GM12873 (cell line): Measurements from ENCODE around the gene ATP2A2.

Experiments used
- CTCF ChIP-seq: IDR thresholded peaks from 2 replicates; pipeline ENCODE4 v1.5.1; 2012; ENCODE audit warnings: low read depth, mild to moderate bottlenecking, moderate library complexity, low read length, control low read depth; ENCODE audit not compliant: insufficient read depth; ENCODE audit errors: missing control alignments

ATP2A2 gene

GRCh38 chr12:110347767-110348166 is 66.7 kb downstream of the ATP2A2 start:
- no peak for TF ChIP-seq CTCF

- no peak for TF ChIP-seq CTCF
Observed at GRCh38 chr12:110348431-110349059, 67.5 kb downstream of the ATP2A2 start.

GRCh38 chr12:110349096-110349495 is 68.0 kb downstream of the ATP2A2 start:
- TF ChIP-seq CTCF = no peak

GRCh38 chr12:110349514-110350151 is 68.6 kb downstream of the ATP2A2 start:
- no peak for TF ChIP-seq CTCF

- TF ChIP-seq CTCF = no peak
Observed at GRCh38 chr12:110351119-110351518, 70.1 kb downstream of the ATP2A2 start.

GRCh38 chr12:110352401-110352800 is 71.4 kb downstream of the ATP2A2 start:
- no peak for TF ChIP-seq CTCF

- no peak for TF ChIP-seq CTCF
Observed at GRCh38 chr12:110353211-110353965, 72.3 kb downstream of the ATP2A2 start.
